ENCODE results near the gene EHMT1.
A peak's percentile ranks its signal among the peaks of the same experiment; 100 is the strongest.

Gene EHMT1

DNA sequence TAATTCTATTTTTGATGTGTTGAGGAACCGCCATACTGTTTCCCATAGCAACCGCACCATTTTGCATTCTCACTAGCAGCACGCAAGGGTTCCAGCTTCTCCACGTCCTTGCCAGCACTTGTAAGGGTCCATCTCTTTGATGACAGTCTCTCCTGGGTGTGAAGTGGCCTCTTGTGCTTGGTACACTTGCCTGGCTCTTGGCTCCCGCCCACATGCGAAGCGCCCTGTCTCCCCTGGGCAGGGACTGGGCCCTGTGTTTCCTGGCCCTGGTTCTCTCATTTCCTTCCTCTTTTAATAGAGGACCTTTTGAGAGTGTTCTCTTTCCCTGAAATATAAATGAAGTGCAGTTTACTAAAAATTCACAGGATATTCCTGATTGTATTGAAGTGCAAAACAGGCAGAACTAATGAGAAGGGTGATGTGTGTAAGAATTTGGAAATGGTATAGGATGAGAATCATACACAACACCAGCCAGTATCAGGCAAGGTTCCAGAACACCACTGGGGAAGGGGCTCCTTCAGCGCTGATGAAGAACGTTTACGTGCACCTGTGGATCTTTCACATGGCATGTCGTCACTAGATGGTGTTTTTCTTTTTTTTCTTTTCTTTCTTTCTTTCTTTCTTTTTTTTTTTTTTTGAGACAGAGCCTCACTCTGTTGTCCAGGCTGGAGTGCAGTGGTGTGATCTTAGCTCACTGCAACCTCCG is 73.0 kb downstream of the EHMT1 start:
- TF ChIP-seq, protein P1, sequence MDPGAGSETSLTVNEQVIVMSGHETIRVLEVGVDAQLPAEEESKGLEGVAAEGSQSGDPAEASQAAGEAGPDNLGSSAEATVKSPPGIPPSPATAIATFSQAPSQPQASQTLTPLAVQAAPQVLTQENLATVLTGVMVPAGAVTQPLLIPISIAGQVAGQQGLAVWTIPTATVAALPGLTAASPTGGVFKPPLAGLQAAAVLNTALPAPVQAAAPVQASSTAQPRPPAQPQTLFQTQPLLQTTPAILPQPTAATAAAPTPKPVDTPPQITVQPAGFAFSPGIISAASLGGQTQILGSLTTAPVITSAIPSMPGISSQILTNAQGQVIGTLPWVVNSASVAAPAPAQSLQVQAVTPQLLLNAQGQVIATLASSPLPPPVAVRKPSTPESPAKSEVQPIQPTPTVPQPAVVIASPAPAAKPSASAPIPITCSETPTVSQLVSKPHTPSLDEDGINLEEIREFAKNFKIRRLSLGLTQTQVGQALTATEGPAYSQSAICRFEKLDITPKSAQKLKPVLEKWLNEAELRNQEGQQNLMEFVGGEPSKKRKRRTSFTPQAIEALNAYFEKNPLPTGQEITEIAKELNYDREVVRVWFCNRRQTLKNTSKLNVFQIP (CRISPR knock-in tag; IDR thresholded peaks at IDR 0.05; ENCODE audit: borderline replicate concordance, low read depth) = no peak
- TF ChIP-seq ESRRG (CRISPR knock-in tag; IDR thresholded peaks at IDR 0.05) = no peak
- TF ChIP-seq PPARA (CRISPR knock-in tag; IDR thresholded peaks at IDR 0.05; ENCODE audit: borderline replicate concordance) = no peak
- TF ChIP-seq ZNF8 (CRISPR knock-in tag; IDR thresholded peaks at IDR 0.05) = no peak
- TF ChIP-seq BACH2 (CRISPR knock-in tag; IDR thresholded peaks at IDR 0.05; ENCODE audit: borderline replicate concordance) = no peak
- no peak for TF ChIP-seq ZNF565 (CRISPR knock-in tag; conservative IDR thresholded peaks at IDR 0.05; ENCODE audit: low read depth)
- TF ChIP-seq SNAI2 (CRISPR knock-in tag; IDR thresholded peaks at IDR 0.05) = no peak
- no peak for TF ChIP-seq ZFP3 (CRISPR knock-in tag; IDR thresholded peaks at IDR 0.05)
- TF ChIP-seq TOX (CRISPR knock-in tag; IDR thresholded peaks at IDR 0.05; ENCODE audit: borderline replicate concordance) = no peak
- TF ChIP-seq ISL1 (CRISPR knock-in tag; IDR thresholded peaks at IDR 0.05) = no peak
- TF ChIP-seq RARB (CRISPR knock-in tag; IDR thresholded peaks at IDR 0.05) = no peak
- no peak for ATAC-seq

DNA sequence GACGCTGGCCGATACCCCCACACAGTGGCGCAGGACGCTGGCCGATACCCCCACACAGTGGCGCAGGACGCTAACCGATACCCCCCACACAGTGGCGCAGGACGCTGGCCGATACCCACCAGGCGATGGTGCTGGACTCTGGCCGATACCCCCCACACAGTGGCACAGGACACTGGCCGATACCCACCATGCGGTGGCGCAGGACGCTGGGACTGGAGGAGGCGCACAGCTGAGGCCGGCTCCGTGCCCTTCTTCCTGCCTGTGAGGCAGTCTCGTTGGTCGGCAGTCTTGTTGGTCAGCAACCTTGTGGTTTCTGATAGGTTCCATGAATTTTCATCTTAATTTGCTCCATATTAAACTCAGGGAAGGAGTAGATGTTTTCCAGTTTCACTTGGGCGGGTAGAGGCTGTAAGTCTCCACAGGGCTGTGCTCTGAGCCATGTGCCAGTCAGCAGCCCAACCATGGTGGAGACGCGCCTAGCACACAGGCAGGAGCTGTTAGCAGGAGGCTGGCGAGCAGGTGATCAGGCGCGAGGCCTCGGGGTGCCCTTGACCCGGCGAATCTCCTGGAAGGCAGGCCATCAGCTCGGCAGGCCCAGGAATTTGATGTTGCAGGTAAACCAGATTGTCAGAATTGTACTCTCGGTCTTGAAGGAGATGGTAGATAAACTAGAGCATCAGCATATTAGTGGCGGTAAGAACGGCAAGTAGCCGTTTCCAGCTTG is 75.6 kb downstream of the EHMT1 start:
- TF ChIP-seq, protein P2, sequence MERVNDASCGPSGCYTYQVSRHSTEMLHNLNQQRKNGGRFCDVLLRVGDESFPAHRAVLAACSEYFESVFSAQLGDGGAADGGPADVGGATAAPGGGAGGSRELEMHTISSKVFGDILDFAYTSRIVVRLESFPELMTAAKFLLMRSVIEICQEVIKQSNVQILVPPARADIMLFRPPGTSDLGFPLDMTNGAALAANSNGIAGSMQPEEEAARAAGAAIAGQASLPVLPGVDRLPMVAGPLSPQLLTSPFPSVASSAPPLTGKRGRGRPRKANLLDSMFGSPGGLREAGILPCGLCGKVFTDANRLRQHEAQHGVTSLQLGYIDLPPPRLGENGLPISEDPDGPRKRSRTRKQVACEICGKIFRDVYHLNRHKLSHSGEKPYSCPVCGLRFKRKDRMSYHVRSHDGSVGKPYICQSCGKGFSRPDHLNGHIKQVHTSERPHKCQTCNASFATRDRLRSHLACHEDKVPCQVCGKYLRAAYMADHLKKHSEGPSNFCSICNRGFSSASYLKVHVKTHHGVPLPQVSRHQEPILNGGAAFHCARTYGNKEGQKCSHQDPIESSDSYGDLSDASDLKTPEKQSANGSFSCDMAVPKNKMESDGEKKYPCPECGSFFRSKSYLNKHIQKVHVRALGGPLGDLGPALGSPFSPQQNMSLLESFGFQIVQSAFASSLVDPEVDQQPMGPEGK (CRISPR knock-in tag; IDR thresholded peaks at IDR 0.05; ENCODE audit: borderline replicate concordance) = no peak
- ATAC-seq = no peak; the same call in 2 of the 3 replicates

DNA sequence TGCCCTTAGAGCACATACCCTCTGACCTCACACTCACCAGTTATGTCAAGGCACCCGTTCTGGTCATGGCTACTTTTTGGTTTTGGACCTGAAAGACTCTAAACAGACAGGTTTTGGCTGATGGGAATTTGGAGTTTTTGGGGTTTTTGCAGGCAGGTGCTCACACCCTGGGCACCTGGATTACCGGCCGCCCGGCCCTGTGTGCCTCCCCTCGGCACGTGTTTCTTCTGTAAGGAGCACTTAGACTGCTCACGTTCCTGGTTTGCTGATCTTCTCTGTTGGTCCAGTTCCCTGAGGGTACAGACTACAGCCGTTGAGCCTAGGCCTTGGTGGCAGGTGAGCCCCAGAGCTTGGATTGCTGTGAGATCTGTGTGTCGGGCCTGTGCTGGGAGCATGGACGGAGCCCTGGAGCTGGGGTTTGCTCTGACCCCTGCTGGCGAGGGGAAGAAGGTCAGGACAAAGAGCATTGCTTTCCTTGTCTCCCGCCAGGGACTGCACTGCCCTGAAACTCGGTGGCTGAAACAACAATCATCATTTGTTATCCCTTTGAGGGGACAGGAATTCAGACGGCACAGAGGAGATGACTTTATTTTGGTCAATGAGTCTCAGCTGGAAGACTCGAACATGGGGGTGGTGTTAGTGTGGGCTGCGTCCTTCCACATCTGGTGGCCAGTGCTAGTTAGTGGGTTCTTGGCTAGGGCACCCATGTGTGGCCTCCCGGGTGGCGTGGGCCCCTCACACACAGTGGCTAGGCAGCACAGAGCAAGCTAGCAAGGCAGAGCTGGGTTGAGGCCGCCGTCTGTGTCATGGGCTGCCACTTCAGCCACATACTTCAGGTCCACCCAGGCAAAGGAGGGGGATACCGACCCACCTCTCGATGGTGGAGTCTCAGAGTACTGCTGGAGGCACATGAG is 76.4 kb downstream of the EHMT1 start:
- ATAC-seq = peak; percentile 91

More for the DNA sequence above, 76.4 kb downstream of the EHMT1 start:
- no peak for TF ChIP-seq ARNTL (CRISPR knock-in tag; IDR thresholded peaks at IDR 0.05; ENCODE audit: borderline replicate concordance, low read depth)
- TF ChIP-seq, protein P3, sequence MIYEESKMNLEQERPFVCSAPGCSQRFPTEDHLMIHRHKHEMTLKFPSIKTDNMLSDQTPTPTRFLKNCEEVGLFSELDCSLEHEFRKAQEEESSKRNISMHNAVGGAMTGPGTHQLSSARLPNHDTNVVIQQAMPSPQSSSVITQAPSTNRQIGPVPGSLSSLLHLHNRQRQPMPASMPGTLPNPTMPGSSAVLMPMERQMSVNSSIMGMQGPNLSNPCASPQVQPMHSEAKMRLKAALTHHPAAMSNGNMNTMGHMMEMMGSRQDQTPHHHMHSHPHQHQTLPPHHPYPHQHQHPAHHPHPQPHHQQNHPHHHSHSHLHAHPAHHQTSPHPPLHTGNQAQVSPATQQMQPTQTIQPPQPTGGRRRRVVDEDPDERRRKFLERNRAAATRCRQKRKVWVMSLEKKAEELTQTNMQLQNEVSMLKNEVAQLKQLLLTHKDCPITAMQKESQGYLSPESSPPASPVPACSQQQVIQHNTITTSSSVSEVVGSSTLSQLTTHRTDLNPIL (CRISPR knock-in tag; IDR thresholded peaks at IDR 0.05; ENCODE audit: low read depth) = no peak
- TF ChIP-seq ISL1 (CRISPR knock-in tag; IDR thresholded peaks at IDR 0.05) = no peak
- no peak for TF ChIP-seq GLIS3 (CRISPR knock-in tag; IDR thresholded peaks at IDR 0.05)
- no peak for TF ChIP-seq TOX (CRISPR knock-in tag; IDR thresholded peaks at IDR 0.05; ENCODE audit: borderline replicate concordance)
- TF ChIP-seq OSR1 (CRISPR knock-in tag; IDR thresholded peaks at IDR 0.05) = no peak
- TF ChIP-seq, protein P4, sequence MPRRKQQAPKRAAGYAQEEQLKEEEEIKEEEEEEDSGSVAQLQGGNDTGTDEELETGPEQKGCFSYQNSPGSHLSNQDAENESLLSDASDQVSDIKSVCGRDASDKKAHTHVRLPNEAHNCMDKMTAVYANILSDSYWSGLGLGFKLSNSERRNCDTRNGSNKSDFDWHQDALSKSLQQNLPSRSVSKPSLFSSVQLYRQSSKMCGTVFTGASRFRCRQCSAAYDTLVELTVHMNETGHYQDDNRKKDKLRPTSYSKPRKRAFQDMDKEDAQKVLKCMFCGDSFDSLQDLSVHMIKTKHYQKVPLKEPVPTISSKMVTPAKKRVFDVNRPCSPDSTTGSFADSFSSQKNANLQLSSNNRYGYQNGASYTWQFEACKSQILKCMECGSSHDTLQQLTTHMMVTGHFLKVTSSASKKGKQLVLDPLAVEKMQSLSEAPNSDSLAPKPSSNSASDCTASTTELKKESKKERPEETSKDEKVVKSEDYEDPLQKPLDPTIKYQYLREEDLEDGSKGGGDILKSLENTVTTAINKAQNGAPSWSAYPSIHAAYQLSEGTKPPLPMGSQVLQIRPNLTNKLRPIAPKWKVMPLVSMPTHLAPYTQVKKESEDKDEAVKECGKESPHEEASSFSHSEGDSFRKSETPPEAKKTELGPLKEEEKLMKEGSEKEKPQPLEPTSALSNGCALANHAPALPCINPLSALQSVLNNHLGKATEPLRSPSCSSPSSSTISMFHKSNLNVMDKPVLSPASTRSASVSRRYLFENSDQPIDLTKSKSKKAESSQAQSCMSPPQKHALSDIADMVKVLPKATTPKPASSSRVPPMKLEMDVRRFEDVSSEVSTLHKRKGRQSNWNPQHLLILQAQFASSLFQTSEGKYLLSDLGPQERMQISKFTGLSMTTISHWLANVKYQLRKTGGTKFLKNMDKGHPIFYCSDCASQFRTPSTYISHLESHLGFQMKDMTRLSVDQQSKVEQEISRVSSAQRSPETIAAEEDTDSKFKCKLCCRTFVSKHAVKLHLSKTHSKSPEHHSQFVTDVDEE (CRISPR knock-in tag; IDR thresholded peaks at IDR 0.05) = no peak
